Measurements from ENCODE around the gene NLRP7.
A peak's percentile ranks its signal among the peaks of the same experiment; 100 is the strongest.
"Not testable (repeated sequence)": the region's sequence is repeated elsewhere in the genome, so short reads cannot be mapped to it uniquely, and the experiment has no call there.

NLRP7 gene

GRCh38 chr19:54919646-54920563 lies 27.4 kb downstream of the NLRP7 start:
- DNase-seq, result peak in 1 of 56 donors; percentile 2

GRCh38 chr19:54918499-54918898 lies 28.8 kb downstream of the NLRP7 start:
- no peak for DNase-seq

- DNase-seq, result no peak
These were observed 30.5 kb downstream of the NLRP7 start for GRCh38 chr19:54916822-54917221.

- DNase-seq, result not testable (repeated sequence)
These were observed 39.4 kb downstream of the NLRP7 start for GRCh38 chr19:54907899-54908298.

GRCh38 chr19:54906819-54907218 lies 40.5 kb downstream of the NLRP7 start:
- no peak for DNase-seq

GRCh38 chr19:54905803-54906511 lies 41.4 kb downstream of the NLRP7 start, which contains the start of gene NCR1:
NCR1 (plus strand) TSS chr19:54906148; CDS start chr19:54906188, 40 bp downstream.
- no peak for DNase-seq

- no peak for DNase-seq
These were observed 41.9 kb downstream of the NLRP7 start for GRCh38 chr19:54905421-54905802.

- DNase-seq, result not testable (repeated sequence)
These were observed 43.1 kb downstream of the NLRP7 start for GRCh38 chr19:54904261-54904660.

GRCh38 chr19:54903303-54903702 lies 44.0 kb downstream of the NLRP7 start:
- DNase-seq, result no peak

- DNase-seq, result no peak
These were observed 45.3 kb downstream of the NLRP7 start for GRCh38 chr19:54902061-54902460.

GRCh38 chr19:54901153-54901552 lies 46.2 kb downstream of the NLRP7 start:
- DNase-seq, result not testable (repeated sequence)

- DNase-seq, result not testable (repeated sequence)
These were observed 47.7 kb downstream of the NLRP7 start for GRCh38 chr19:54899646-54900045.

- DNase-seq, result not testable (repeated sequence)
These were observed 48.6 kb downstream of the NLRP7 start for GRCh38 chr19:54898685-54899084.

- DNase-seq, result peak in 1 of 56 donors; percentile 0
These were observed 51.3 kb downstream of the NLRP7 start for GRCh38 chr19:54896036-54896435.

GRCh38 chr19:54894106-54894505 lies 53.2 kb downstream of the NLRP7 start:
- DNase-seq, result not testable (repeated sequence)

- no peak for DNase-seq
These were observed 53.9 kb downstream of the NLRP7 start for GRCh38 chr19:54893406-54893805.

GRCh38 chr19:54889566-54889965 lies 57.8 kb downstream of the NLRP7 start:
- DNase-seq, result no peak

- DNase-seq, result no peak
These were observed 59.1 kb downstream of the NLRP7 start for GRCh38 chr19:54888239-54888638.

- no peak for DNase-seq
These were observed 64.1 kb downstream of the NLRP7 start for GRCh38 chr19:54883228-54883627.

GRCh38 chr19:54882758-54883157 lies 64.6 kb downstream of the NLRP7 start:
- no peak for DNase-seq

- no peak for DNase-seq
These were observed 65.4 kb downstream of the NLRP7 start for GRCh38 chr19:54881884-54882283.

GRCh38 chr19:54877471-54877870 lies 69.9 kb downstream of the NLRP7 start:
- no peak for DNase-seq
